Coronary artery (tissue), 2 donors: ENCODE results near the gene ITGA3.

Experiments used
- DNase-seq: peaks from one replicate; pipeline ENCODE4 v3.0.0-alpha.2; 2017; ENCODE audit warnings: low spot score
- H3K27ac ChIP-seq, 2 donors: fragments of 200-600 bp; sonication (generic); one replicate each; pipeline ENCODE4 v1.5.1; 2016 to 2019
- H3K4me3 ChIP-seq: fragments of 200-600 bp; sonication (generic); 2 replicates; pipeline ENCODE4 v1.5.1; 2016; ENCODE audit warnings: mild to moderate bottlenecking, moderate library complexity
- CTCF ChIP-seq: fragments of 200-600 bp; sonication (generic); IDR thresholded peaks from one replicate; pipeline ENCODE4 v1.5.1; 2019; ENCODE audit warnings: antibody characterized with exemption

Gene ITGA3

GRCh38 chr17:50093807-50094206 is 37.9 kb downstream of the ITGA3 start:
- H3K4me3 ChIP-seq: no peak overlapping the region
- TF ChIP-seq CTCF: no peak
- peak overlapping the region; percentile 85 to 97 for H3K27ac ChIP-seq
- no peak for DNase-seq

- TF ChIP-seq CTCF: peak; percentile 93
- peak overlapping the region; percentile 97 for H3K4me3 ChIP-seq
Observed at GRCh38 chr17:50094243-50094752, 38.4 kb downstream of the ITGA3 start.

GRCh38 chr17:50094753-50095619 is 39.1 kb downstream of the ITGA3 start, which contains the start of gene PDK2:
Gene PDK2 (plus strand): TSS chr17:50095351. CDS start chr17:50095436, 85 bp downstream.
- peak; percentile 96 for DNase-seq
- H3K27ac ChIP-seq: peak within 1 kb of the TSS; percentile 85 to 97
- TF ChIP-seq CTCF: no peak
- peak within 1 kb of the TSS; percentile 97 for H3K4me3 ChIP-seq

More at GRCh38 chr17:50094243-50094752, 38.4 kb downstream of the ITGA3 start:
- peak overlapping the region; percentile 85 to 97 for H3K27ac ChIP-seq
- DNase-seq: peak; percentile 94

GRCh38 chr17:50095626-50096037 is 39.7 kb downstream of the ITGA3 start:
- Histone ChIP-seq H3K27ac (peak overlapping the region; percentile 85 to 97), H3K4me3 (peak overlapping the region; percentile 97)
- no peak for DNase-seq
- TF ChIP-seq CTCF: no peak

- no peak for DNase-seq
- Histone ChIP-seq H3K4me3 (peak overlapping the region; percentile 97), H3K27ac (peak overlapping the region; percentile 85 to 97)
- no peak for TF ChIP-seq CTCF
Observed at GRCh38 chr17:50096092-50096491, 40.2 kb downstream of the ITGA3 start.

- H3K4me3 ChIP-seq: peak overlapping the region; percentile 97
- peak overlapping the region; percentile 85 to 97 for H3K27ac ChIP-seq
- TF ChIP-seq CTCF: no peak
- no peak for DNase-seq
Observed at GRCh38 chr17:50096758-50097157, 40.8 kb downstream of the ITGA3 start.
